AG08395 (cell line): ENCODE measurements around the gene VPS8.
A peak's percentile ranks its signal among the peaks of the same experiment; 100 is the strongest.

Experiments used
- DNase-seq: peaks from one replicate; pipeline ENCODE4 v3.0.0; 2012; ENCODE audit warnings: mixed read lengths, low spot score

The VPS8 gene

GRCh38 chr3:184781801-184782200 lies 30.2 kb upstream of the VPS8 start:
- no peak for DNase-seq

GRCh38 chr3:184783319-184783718 lies 28.6 kb upstream of the VPS8 start:
- DNase-seq: no peak

GRCh38 chr3:184784731-184785500 lies 27.1 kb upstream of the VPS8 start:
- DNase-seq: no peak

GRCh38 chr3:184785890-184786279 lies 26.1 kb upstream of the VPS8 start:
- no peak for DNase-seq

GRCh38 chr3:184786280-184786941 lies 25.6 kb upstream of the VPS8 start:
- DNase-seq: peak; percentile 96

- DNase-seq: peak; percentile 48
Measured at GRCh38 chr3:184788751-184789150, 23.2 kb upstream of the VPS8 start.

GRCh38 chr3:184789314-184789998 lies 22.5 kb upstream of the VPS8 start:
- DNase-seq: no peak

GRCh38 chr3:184791171-184791570 lies 20.8 kb upstream of the VPS8 start:
- DNase-seq: no peak

GRCh38 chr3:184795522-184796190 lies 16.3 kb upstream of the VPS8 start:
- no peak for DNase-seq

- no peak for DNase-seq
Measured at GRCh38 chr3:184796551-184796950, 15.4 kb upstream of the VPS8 start.

- DNase-seq: no peak
Measured at GRCh38 chr3:184796954-184797353, 15.0 kb upstream of the VPS8 start.

- DNase-seq: no peak
Measured at GRCh38 chr3:184798120-184798519, 13.8 kb upstream of the VPS8 start.

GRCh38 chr3:184800349-184800930 lies 11.5 kb upstream of the VPS8 start:
- DNase-seq: no peak

GRCh38 chr3:184801241-184801785 lies 10.7 kb upstream of the VPS8 start:
- DNase-seq: peak; percentile 38

GRCh38 chr3:184802150-184802549 lies 9.8 kb upstream of the VPS8 start:
- no peak for DNase-seq

- no peak for DNase-seq
Measured at GRCh38 chr3:184804801-184805200, 7.2 kb upstream of the VPS8 start.

- DNase-seq: no peak
Measured at GRCh38 chr3:184805351-184806038, 6.5 kb upstream of the VPS8 start.

- DNase-seq: no peak
Measured at GRCh38 chr3:184806567-184807271, 5.2 kb upstream of the VPS8 start.

- DNase-seq: no peak
Measured at GRCh38 chr3:184807549-184807948, 4.4 kb upstream of the VPS8 start.

- DNase-seq: no peak
Measured at GRCh38 chr3:184808021-184808420, 3.9 kb upstream of the VPS8 start.

GRCh38 chr3:184810146-184810545 lies 1.8 kb upstream of the VPS8 start:
- DNase-seq: no peak
